Panc1 (cell line): ENCODE measurements around the gene GLE1. TPM values are rescaled to one million over a fixed set of nuclear protein-coding genes. Genes with fewer than 3 reads are reported as not detected.

Experiments
- ATAC-seq: fragments of 200-7000 bp; cut with Tn5 transposase; 2 replicates; pipeline ENCODE4 v1.9.1; 2020; ENCODE audit warnings: mild to moderate bottlenecking, moderate library complexity
- BruUV-seq: library from RNA; stranded (reverse); fragments of 400-500 nt; replicated peaks from 2 replicates; lab custom pipeline; 2021; lab: Mats Ljungman, UMichigan
- CTCF ChIA-PET: fragments of 300-600 bp; sonication (Branson Sonifier 250); formaldehyde crosslinking; loops from one replicate; lab custom pipeline; 2022; ENCODE audit warnings: antibody characterized with exemption; lab: Charles Lee
- POLR2A ChIA-PET: fragments of 300-600 bp; sonication (Branson Sonifier 250); formaldehyde crosslinking; loops from one replicate; lab custom pipeline; 2022; ENCODE audit warnings: antibody characterized with exemption; lab: Charles Lee
- DNase-seq: peaks from one replicate; pipeline ENCODE4 v3.0.0-alpha.2; 2010; ENCODE audit warnings: low read depth, low spot score
- H3K27ac ChIP-seq: 2 replicates; pipeline ENCODE4 v1.5.1; 2011; ENCODE audit warnings: mild to moderate bottlenecking, low read length, inconsistent platforms
- H3K27me3 ChIP-seq: fragments of 200-500 bp; sonication (Bioruptor generic); 2 replicates; pipeline ENCODE4 v1.6.0; 2014; ENCODE audit warnings: low read length, inconsistent platforms; ENCODE audit not compliant: control insufficient read depth, insufficient read depth
- H3K36me3 ChIP-seq: fragments of 200-500 bp; sonication (Bioruptor generic); 2 replicates; pipeline ENCODE4 v1.5.1; 2014; ENCODE audit warnings: inconsistent platforms, mild to moderate bottlenecking, low read length, moderate library complexity; ENCODE audit not compliant: control insufficient read depth, insufficient read depth
- H3K4me1 ChIP-seq: 2 replicates; pipeline ENCODE4 v1.5.1; 2011; ENCODE audit warnings: inconsistent platforms, mild to moderate bottlenecking, low read length, moderate library complexity; ENCODE audit not compliant: control insufficient read depth, insufficient read depth
- H3K4me3 ChIP-seq, 2 experiments: 2 replicates each; pipeline ENCODE4 v1.5.1; 2011 to 2012; ENCODE audit warnings: low read depth in 2 of 2, low read length in 2 of 2, mild to moderate bottlenecking in 2 of 2, inconsistent platforms in 1 of 2, moderate library complexity in 1 of 2
- H3K9me3 ChIP-seq: fragments of 200-500 bp; sonication (Bioruptor generic); 2 replicates; pipeline ENCODE4 v1.5.1; 2014; ENCODE audit warnings: low read depth, mild to moderate bottlenecking, inconsistent platforms, low read length, moderate library complexity; ENCODE audit not compliant: control insufficient read depth, insufficient read depth
- POLR2AphosphoS5 ChIP-seq: IDR thresholded peaks from 2 replicates; pipeline ENCODE4 v1.6.1; 2012; ENCODE audit warnings: mild to moderate bottlenecking, low read depth, low read length, moderate library complexity
- SIN3A ChIP-seq: IDR thresholded peaks from 2 replicates; pipeline ENCODE4 v1.6.1; 2012; ENCODE audit warnings: low read depth, mild to moderate bottlenecking, low read length, moderate library complexity, borderline replicate concordance; ENCODE audit not compliant: insufficient read depth
- TCF7L2 ChIP-seq: IDR thresholded peaks from 2 replicates; pipeline ENCODE4 v1.6.1; 2011; ENCODE audit warnings: mild to moderate bottlenecking, low read depth, low read length, inconsistent platforms
- in situ Hi-C: cut with HindIII; loops from 2 replicates; pipeline ENCODE4 v1.10.0; 2016; ENCODE audit warnings: low sequenced_read_pairs, low pct_unique_long_range_greater_than_20kb
- intact Hi-C: fragments of 100-400 bp; cut with micrococcal nuclease; formaldehyde crosslinking; loops from one replicate; pipeline ENCODE4 v1.10.0; 2022; ENCODE audit not compliant: unreplicated experiment
- total RNA-seq: library from RNA; stranded (reverse); gene quantifications from one replicate; pipeline ENCODE4 v1.2.1, GENCODE V29; 2021; ENCODE audit not compliant: unreplicated experiment
- TF ChIP-seq, protein P1 (sequence below): fragments of 450-650 bp; IDR thresholded peaks from 2 replicates; pipeline ENCODE4 v1.5.1; 2017; ENCODE audit warnings: mild to moderate bottlenecking
- TF ChIP-seq, protein P2 (sequence below), 2 experiments: IDR thresholded peaks; 2 replicates each; pipeline ENCODE4 v1.6.1; 2011 to 2012; ENCODE audit warnings: low read depth in 2 of 2, control low read depth in 1 of 2, low read length in 1 of 2, mild to moderate bottlenecking in 1 of 2, moderate library complexity in 1 of 2; ENCODE audit not compliant: insufficient read depth in 1 of 2

GLE1 gene
- total RNA-seq, 1 experiment from 2014 or later, result 25.9 TPM

DNA sequence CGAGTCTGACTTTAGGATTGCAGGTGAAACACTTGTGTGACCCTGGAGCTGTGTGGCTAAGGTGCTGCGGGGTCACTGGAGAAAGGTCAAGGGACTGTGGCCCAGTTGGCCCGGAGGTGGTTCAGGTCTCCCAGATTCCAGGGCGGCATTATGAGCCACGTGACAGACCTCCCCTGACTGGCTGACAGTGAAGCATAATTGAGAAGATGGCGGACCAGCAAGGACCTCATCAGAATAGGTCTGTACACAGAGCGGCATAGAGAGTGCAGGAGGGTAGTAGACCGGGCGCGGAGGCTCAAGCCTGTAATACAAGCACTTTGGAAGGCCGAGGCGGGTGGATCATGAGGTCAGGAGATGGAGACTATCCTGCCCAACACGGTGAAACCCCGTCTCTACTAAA is 49.5 kb upstream of the GLE1 start:
- peaks cover 5% of the 10 kb centered on the region; the same call in 1 of the 2 replicates for H3K4me1 ChIP-seq
- CTCF ChIA-PET, result interaction anchor here (0.7 to 1.3 kb wide), 2 partner anchors 15 to 16 kb away, joined by 3 to 4 read pairs; no protein-coding TSS in a partner anchor
- H3K27ac ChIP-seq, result no peak overlapping the region
- no peaks in the 10 kb centered on the region for H3K27me3 ChIP-seq
- DNase-seq (no peak), ATAC-seq (no peak)
- in situ Hi-C loops (no loop called here), intact Hi-C loops (no loop called here)
- no peaks in the 10 kb centered on the region; the same call in 1 of the 2 replicates for H3K36me3 ChIP-seq
- no peak for TF ChIP-seq POLR2AphosphoS5
- TF ChIP-seq SIN3A, result no peak
- TF ChIP-seq, protein P1, sequence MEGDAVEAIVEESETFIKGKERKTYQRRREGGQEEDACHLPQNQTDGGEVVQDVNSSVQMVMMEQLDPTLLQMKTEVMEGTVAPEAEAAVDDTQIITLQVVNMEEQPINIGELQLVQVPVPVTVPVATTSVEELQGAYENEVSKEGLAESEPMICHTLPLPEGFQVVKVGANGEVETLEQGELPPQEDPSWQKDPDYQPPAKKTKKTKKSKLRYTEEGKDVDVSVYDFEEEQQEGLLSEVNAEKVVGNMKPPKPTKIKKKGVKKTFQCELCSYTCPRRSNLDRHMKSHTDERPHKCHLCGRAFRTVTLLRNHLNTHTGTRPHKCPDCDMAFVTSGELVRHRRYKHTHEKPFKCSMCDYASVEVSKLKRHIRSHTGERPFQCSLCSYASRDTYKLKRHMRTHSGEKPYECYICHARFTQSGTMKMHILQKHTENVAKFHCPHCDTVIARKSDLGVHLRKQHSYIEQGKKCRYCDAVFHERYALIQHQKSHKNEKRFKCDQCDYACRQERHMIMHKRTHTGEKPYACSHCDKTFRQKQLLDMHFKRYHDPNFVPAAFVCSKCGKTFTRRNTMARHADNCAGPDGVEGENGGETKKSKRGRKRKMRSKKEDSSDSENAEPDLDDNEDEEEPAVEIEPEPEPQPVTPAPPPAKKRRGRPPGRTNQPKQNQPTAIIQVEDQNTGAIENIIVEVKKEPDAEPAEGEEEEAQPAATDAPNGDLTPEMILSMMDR, result no peak
- no peak for TF ChIP-seq TCF7L2
- TF ChIP-seq, protein P2, sequence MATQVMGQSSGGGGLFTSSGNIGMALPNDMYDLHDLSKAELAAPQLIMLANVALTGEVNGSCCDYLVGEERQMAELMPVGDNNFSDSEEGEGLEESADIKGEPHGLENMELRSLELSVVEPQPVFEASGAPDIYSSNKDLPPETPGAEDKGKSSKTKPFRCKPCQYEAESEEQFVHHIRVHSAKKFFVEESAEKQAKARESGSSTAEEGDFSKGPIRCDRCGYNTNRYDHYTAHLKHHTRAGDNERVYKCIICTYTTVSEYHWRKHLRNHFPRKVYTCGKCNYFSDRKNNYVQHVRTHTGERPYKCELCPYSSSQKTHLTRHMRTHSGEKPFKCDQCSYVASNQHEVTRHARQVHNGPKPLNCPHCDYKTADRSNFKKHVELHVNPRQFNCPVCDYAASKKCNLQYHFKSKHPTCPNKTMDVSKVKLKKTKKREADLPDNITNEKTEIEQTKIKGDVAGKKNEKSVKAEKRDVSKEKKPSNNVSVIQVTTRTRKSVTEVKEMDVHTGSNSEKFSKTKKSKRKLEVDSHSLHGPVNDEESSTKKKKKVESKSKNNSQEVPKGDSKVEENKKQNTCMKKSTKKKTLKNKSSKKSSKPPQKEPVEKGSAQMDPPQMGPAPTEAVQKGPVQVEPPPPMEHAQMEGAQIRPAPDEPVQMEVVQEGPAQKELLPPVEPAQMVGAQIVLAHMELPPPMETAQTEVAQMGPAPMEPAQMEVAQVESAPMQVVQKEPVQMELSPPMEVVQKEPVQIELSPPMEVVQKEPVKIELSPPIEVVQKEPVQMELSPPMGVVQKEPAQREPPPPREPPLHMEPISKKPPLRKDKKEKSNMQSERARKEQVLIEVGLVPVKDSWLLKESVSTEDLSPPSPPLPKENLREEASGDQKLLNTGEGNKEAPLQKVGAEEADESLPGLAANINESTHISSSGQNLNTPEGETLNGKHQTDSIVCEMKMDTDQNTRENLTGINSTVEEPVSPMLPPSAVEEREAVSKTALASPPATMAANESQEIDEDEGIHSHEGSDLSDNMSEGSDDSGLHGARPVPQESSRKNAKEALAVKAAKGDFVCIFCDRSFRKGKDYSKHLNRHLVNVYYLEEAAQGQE (IDR thresholded peaks at IDR 0.05; ENCODE audit: insufficient read depth in 1 of 2, low read depth in 2 of 2, low read length in 1 of 2), result no peak
- no peak overlapping the region for H3K4me3 ChIP-seq
- H3K9me3 ChIP-seq, result no peaks in the 10 kb centered on the region
- POLR2A ChIA-PET, result no interaction called here
- BruUV-seq, result TSS peak; percentile 82

DNA sequence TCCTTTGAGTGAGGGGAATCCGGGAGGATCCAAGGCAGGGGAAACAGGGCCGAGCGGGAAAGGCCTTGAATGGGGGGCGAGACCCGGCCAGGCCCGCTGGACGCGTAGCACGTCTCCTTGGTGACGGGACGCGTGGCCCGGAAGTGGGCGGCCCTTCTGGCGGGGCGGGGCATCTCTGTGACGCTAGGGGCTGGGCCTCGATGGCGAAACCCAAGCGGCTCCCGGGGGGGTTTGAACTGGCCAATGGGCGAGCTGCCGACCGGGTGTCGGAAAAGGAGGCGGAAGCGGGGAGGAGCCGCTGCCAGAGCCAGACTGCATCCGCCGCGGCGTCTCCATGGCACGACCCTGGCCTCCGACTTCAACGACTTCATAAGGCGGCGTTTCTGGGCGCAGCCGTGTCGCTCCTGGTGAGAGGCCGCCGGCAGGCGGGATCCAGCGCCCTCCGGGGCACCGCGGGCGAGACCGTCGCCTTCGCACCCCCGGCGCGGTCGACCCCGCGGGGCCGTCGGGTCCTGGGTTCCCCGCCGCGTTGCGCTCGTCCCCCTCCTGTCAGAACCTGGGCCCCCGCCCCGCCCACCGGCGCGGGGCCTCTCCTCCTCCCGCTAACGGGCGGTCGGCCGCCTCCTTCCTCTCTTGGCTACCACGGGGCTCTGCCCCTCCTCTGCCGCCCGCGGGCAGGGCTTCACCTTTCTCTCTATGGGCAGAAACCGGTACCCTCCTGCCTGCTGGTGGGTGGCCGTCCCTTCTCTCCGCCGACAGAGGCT is 48.5 kb upstream of the GLE1 start, which contains the start of gene ODF2:
Gene ODF2, plus strand, starts transcription at position 158 of the 764 bp plus-strand sequence. Its CDS starts 86 bp downstream, at position 244.
- no TSS peak for BruUV-seq
- Histone ChIP-seq H3K4me3 (peak within 1 kb of the TSS; percentile 72 to 76), H3K27me3 (no peaks in the 10 kb centered on the region), H3K4me1 (peaks cover 5% of the 10 kb centered on the region; the same call in 1 of the 2 replicates), H3K27ac (peak within 1 kb of the TSS; percentile 69; the same call in 1 of the 2 replicates), H3K9me3 (no peaks in the 10 kb centered on the region), H3K36me3 (peaks cover 4% of the 10 kb centered on the region)
- ChIA-PET POLR2A (interaction anchor here (0.7 kb wide), 1 partner anchor 36 kb away, joined by 5 read pairs; no protein-coding TSS in a partner anchor), CTCF (interaction anchor here (1.3 kb wide), 1 partner anchor 17 kb away, joined by 3 read pairs; no protein-coding TSS in a partner anchor)
- TF ChIP-seq POLR2AphosphoS5 (peak; percentile 51; the same call in 1 of the 2 replicates), SIN3A (peak; percentile 96), TCF7L2 (no peak)
- DNase-seq, result peak; percentile 47
- intact Hi-C loops, result no loop called here
- in situ Hi-C loops, result no loop called here
- peak; percentile 92 for ATAC-seq
